ENCODE data around the gene SH3BP2. TPM values are rescaled to one million over a fixed set of nuclear protein-coding genes. Genes with fewer than 3 reads are reported as not detected.
A peak's percentile ranks its signal among the peaks of the same experiment; 100 is the strongest.

SH3BP2 gene
- total RNA-seq, 1 donor, result 23.3 TPM

- DNase-seq (ENCODE audit: low read depth), result no peak
- H3K4me3 ChIP-seq (ENCODE audit: low read depth, low read length), result no peak overlapping the region
- no peak for TF ChIP-seq CTCF (IDR thresholded peaks at IDR 0.05; ENCODE audit: insufficient read depth, low read depth, low read length)
These were observed 62.7 kb downstream of the SH3BP2 start for GRCh38 chr4:2855584-2855983.

- TF ChIP-seq CTCF (IDR thresholded peaks at IDR 0.05; ENCODE audit: insufficient read depth, low read depth, low read length), result no peak
- H3K4me3 ChIP-seq (ENCODE audit: low read depth, low read length), result no peak overlapping the region
- no peak for DNase-seq (ENCODE audit: low read depth)
These were observed 63.4 kb downstream of the SH3BP2 start for GRCh38 chr4:2856266-2856665.

GRCh38 chr4:2857349-2857927 is 64.6 kb downstream of the SH3BP2 start:
- no peak for TF ChIP-seq CTCF (IDR thresholded peaks at IDR 0.05; ENCODE audit: insufficient read depth, low read depth, low read length)
- no peak for DNase-seq (ENCODE audit: low read depth)
- H3K4me3 ChIP-seq (ENCODE audit: low read depth, low read length), result no peak overlapping the region

- DNase-seq (ENCODE audit: low read depth), result peak; percentile 94
- H3K4me3 ChIP-seq (ENCODE audit: low read depth, low read length), result no peak overlapping the region
- TF ChIP-seq CTCF (IDR thresholded peaks at IDR 0.05; ENCODE audit: insufficient read depth, low read depth, low read length), result no peak
These were observed 65.7 kb downstream of the SH3BP2 start for GRCh38 chr4:2858451-2859217.

- TF ChIP-seq CTCF (IDR thresholded peaks at IDR 0.05; ENCODE audit: insufficient read depth, low read depth, low read length), result no peak
- H3K4me3 ChIP-seq (ENCODE audit: low read depth, low read length), result no peak overlapping the region
These were observed 66.6 kb downstream of the SH3BP2 start for GRCh38 chr4:2859514-2859913.

GRCh38 chr4:2860391-2861348 is 67.8 kb downstream of the SH3BP2 start:
- peak; percentile 44 for DNase-seq (ENCODE audit: low read depth)
- no peak overlapping the region for H3K4me3 ChIP-seq (ENCODE audit: low read depth, low read length)
- TF ChIP-seq CTCF (IDR thresholded peaks at IDR 0.05; ENCODE audit: insufficient read depth, low read depth, low read length), result no peak

More at GRCh38 chr4:2859514-2859913, 66.6 kb downstream of the SH3BP2 start:
- no peak for DNase-seq (ENCODE audit: low read depth)

Data from fibroblast of villous mesenchyme (primary cell).